HG02798 (cell line): ENCODE measurements around the gene SPPL2B.

Experiments used
- ATAC-seq: cut with Tn5 transposase; IDR thresholded peaks from one replicate; pipeline ENCODE4 v1.9.1; 2021; ENCODE audit warnings: mild to moderate bottlenecking; ENCODE audit not compliant: unreplicated experiment, poor library complexity

SPPL2B gene

DNA sequence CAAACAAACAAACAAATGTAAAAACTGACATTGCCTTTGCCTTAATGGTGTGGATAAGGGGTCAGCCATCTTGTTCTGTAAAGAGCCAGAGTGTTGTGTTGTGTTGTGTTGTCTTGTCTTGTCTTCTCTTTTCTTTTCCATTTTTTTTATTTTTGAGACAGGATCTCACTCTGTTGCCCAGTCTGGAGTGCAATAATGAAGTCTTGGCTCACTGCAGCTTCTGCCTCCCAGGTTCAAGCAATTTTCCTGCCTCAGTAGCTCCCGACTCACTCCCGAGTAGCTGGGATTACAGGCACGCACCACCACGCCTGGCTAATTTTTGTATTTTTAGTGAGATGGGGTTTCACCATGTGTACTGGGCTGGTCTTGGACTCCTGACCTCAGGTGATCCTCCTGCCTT lies 71.1 kb downstream of the SPPL2B start:
- ATAC-seq: no peak
